SU-DHL-6 (cell line): ENCODE measurements around the gene C9orf78.

Experiments
- EZH2phosphoT487 ChIP-seq: fragments of 200-600 bp; sonication (generic), shearing (Covaris generic); conservative IDR thresholded peaks from 2 replicates; pipeline ENCODE4 v1.6.1; 2018; ENCODE audit warnings: mild to moderate bottlenecking, antibody characterized with exemption, low read length, moderate library complexity, mixed read lengths
- TF ChIP-seq, protein P1 (sequence below): fragments of 200-600 bp; sonication (generic); IDR thresholded peaks from one replicate; pipeline ENCODE4 v1.5.1; 2017; ENCODE audit warnings: antibody characterized with exemption, mild to moderate bottlenecking, low read length, moderate library complexity; ENCODE audit not compliant: insufficient read depth, poor library complexity, severe bottlenecking

DNA sequence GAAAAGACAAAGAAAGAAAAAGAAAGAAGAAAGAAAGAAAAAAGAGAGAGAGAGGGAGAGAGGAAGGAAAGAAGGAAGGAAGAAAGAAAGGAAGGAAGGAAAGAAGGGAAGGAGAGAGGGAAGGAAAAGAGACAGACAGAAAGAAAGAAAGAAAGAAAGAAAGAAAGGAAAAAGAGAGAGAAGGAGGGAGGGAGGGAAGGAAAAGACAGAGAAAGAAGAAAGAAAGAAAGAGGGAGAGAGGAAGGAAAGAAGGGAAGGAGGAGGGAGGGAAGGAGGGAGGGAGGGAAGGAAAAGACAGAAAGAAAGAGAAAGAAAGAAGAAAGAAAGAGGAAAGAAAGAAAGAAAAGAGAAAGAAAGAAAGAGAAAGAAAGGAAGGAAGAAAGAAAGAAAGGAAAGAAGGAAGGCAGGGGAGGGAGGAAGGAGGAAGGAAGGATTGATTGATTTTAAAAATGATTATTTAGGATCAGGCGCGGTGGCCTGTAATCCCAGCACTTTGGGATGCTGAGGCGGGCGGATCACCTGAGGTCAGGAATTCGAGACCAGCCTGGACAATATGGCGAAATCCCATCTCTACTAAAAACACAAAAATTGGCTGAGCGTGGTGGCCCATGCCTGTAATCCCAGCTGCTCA, 55.4 kb downstream of the C9orf78 start:
- TF ChIP-seq, protein P1, sequence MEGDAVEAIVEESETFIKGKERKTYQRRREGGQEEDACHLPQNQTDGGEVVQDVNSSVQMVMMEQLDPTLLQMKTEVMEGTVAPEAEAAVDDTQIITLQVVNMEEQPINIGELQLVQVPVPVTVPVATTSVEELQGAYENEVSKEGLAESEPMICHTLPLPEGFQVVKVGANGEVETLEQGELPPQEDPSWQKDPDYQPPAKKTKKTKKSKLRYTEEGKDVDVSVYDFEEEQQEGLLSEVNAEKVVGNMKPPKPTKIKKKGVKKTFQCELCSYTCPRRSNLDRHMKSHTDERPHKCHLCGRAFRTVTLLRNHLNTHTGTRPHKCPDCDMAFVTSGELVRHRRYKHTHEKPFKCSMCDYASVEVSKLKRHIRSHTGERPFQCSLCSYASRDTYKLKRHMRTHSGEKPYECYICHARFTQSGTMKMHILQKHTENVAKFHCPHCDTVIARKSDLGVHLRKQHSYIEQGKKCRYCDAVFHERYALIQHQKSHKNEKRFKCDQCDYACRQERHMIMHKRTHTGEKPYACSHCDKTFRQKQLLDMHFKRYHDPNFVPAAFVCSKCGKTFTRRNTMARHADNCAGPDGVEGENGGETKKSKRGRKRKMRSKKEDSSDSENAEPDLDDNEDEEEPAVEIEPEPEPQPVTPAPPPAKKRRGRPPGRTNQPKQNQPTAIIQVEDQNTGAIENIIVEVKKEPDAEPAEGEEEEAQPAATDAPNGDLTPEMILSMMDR: no peak
- no peak for TF ChIP-seq EZH2phosphoT487
